ENCODE results near the gene MAP3K20. TPM values are rescaled to one million over a fixed set of nuclear protein-coding genes. Genes with fewer than 3 reads are reported as not detected.

Gene MAP3K20
- total RNA-seq, 1 experiment from 2014 or later, result 44.5 TPM

DNA sequence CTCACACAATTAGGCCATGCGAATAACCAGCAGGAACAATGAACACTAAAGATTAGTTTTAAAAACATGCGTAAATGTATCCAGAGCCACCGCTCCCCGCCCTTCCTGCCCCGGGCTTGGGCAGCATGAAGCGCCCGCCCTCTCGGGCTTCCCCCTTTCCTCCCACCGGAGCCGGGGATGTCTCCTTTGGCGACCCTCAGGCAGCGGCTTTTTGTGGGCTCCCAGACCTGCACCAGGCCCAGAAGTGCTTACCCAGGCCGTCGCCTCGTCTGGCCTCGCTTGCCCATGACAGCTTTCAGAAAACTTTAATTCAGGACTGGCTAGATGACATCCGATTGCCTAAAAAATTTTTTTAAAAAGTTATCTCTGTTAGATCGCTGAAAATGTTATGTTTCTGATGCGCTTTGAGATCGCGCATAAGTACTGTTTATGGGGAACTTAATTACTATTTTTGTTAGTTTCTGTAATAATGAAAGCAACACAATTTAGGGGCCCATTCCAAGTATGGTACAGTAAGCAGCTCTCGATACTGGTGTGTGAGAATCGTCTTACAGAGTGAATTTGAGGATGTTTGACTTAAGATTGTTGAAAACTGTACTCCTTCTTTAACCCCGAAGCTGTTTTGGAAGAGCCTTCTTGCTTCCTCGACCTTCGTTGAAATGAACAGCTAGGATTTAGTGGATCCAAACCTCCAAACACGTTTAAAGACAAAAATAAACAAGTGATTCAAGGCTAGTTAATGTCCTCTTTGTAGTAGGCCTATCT, 1.1 kb downstream of the MAP3K20 start:
- Histone ChIP-seq H3K27me3 (replicated peaks; ENCODE audit: control insufficient read depth, insufficient read depth, low read length) (no peaks in the 10 kb centered on the region), H3K4me3 (ENCODE audit: low read depth, low read length) (peak overlapping the region; percentile 93), H3K36me3 (ENCODE audit: control insufficient read depth, insufficient read depth, low read length) (0 out of 2 replicates have a peak, but pooled peaks cover 1% of the 10 kb centered on the region), H3K9me3 (no peaks in the 10 kb centered on the region), H3K4me1 (peaks cover 9% of the 10 kb centered on the region)
- Mint-ChIP-seq H3K4me3 (ENCODE audit: unreplicated experiment) (peak overlapping the region; percentile 72), H3K27me3 (ENCODE audit: insufficient read depth, unreplicated experiment) (no peaks in the 10 kb centered on the region), H3K36me3 (ENCODE audit: insufficient read depth, unreplicated experiment) (no peaks in the 10 kb centered on the region), H3K27ac (ENCODE audit: unreplicated experiment) (peak overlapping the region; percentile 58), H3K4me1 (ENCODE audit: low read depth, unreplicated experiment) (peaks cover 18% of the 10 kb centered on the region), H3K9me3 (ENCODE audit: unreplicated experiment) (no peaks in the 10 kb centered on the region)
- TF ChIP-seq, protein P1, sequence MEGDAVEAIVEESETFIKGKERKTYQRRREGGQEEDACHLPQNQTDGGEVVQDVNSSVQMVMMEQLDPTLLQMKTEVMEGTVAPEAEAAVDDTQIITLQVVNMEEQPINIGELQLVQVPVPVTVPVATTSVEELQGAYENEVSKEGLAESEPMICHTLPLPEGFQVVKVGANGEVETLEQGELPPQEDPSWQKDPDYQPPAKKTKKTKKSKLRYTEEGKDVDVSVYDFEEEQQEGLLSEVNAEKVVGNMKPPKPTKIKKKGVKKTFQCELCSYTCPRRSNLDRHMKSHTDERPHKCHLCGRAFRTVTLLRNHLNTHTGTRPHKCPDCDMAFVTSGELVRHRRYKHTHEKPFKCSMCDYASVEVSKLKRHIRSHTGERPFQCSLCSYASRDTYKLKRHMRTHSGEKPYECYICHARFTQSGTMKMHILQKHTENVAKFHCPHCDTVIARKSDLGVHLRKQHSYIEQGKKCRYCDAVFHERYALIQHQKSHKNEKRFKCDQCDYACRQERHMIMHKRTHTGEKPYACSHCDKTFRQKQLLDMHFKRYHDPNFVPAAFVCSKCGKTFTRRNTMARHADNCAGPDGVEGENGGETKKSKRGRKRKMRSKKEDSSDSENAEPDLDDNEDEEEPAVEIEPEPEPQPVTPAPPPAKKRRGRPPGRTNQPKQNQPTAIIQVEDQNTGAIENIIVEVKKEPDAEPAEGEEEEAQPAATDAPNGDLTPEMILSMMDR (IDR thresholded peaks at IDR 0.05; ENCODE audit: insufficient read depth in 1 of 2, low read depth in 1 of 2, low read length in 1 of 2, severe bottlenecking in 1 of 2, unreplicated experiment in 1 of 2), result no peak
- no TSS peak for BruUV-seq (replicated peaks)
- DNase-seq, result peak in 1 of 2 experiments; percentile 44
- ChIA-PET POLR2A (no interaction called here), CTCF (no interaction called here)
- intact Hi-C loops (cut with micrococcal nuclease; ENCODE audit: unreplicated experiment), result loop anchor here (1.0 kb wide), 1 partner anchor 134 kb away; no protein-coding TSS in a partner anchor

DNA sequence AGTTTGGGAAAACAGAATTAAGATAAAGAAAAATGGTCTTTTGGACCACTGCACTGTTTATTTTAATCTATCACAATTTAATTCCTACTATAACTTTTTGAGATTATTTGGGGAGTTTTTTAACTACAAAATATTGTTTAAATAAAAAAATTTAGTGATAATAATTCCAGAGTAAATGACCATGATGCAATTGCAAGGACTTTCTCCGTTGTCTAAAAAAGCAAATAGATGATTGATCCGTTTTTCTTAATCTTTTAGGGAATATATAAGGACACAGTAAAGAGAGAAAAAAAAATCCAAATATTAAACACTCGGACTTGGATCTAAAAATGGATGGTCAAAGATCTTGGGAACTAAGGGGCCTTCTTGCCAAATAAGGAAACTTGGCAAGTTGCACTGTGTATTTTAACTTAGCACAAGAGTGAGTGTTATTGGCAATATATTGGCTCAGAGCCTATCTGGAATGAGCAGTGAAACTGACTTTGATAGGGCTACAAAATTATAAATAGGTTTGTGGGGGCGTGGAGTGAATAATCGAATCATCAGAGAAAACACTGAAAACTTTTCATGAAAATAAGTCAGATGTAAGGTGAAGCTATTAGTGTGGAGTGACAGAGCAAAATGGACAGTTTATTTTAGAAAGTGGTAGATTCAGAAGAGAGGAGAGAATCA, 2.0 kb downstream of the MAP3K20 start:
- Mint-ChIP-seq H3K27me3 (ENCODE audit: insufficient read depth, unreplicated experiment) (no peaks in the 10 kb centered on the region), H3K36me3 (ENCODE audit: insufficient read depth, unreplicated experiment) (no peaks in the 10 kb centered on the region), H3K4me3 (ENCODE audit: unreplicated experiment) (peak overlapping the region; percentile 72), H3K27ac (ENCODE audit: unreplicated experiment) (no peak overlapping the region), H3K4me1 (ENCODE audit: low read depth, unreplicated experiment) (peaks cover 25% of the 10 kb centered on the region), H3K9me3 (ENCODE audit: unreplicated experiment) (no peaks in the 10 kb centered on the region)
- ChIA-PET POLR2A (no interaction called here), CTCF (interaction anchor here (0.6 kb wide), 1 partner anchor 8 kb away, joined by 3 read pairs; no protein-coding TSS in a partner anchor)
- TF ChIP-seq, protein P1 (IDR thresholded peaks at IDR 0.05; ENCODE audit: insufficient read depth in 1 of 2, low read depth in 1 of 2, low read length in 1 of 2, severe bottlenecking in 1 of 2, unreplicated experiment in 1 of 2), result no peak
- no peaks in the 10 kb centered on the region for H3K27me3 ChIP-seq (replicated peaks; ENCODE audit: control insufficient read depth, insufficient read depth, low read length)
- no peaks in the 10 kb centered on the region for H3K9me3 ChIP-seq
- BruUV-seq (replicated peaks), result TSS peak; percentile 33
- no peak for DNase-seq
- H3K4me3 ChIP-seq (ENCODE audit: low read depth, low read length), result 0 out of 2 replicates have a peak overlapping the region, but pooled peaks have one; percentile 2
- 0 out of 2 replicates have a peak, but pooled peaks cover 1% of the 10 kb centered on the region for H3K36me3 ChIP-seq (ENCODE audit: control insufficient read depth, insufficient read depth, low read length)
- intact Hi-C loops (cut with micrococcal nuclease; ENCODE audit: unreplicated experiment), result no loop called here
- H3K4me1 ChIP-seq, result peaks cover 9% of the 10 kb centered on the region

DNA sequence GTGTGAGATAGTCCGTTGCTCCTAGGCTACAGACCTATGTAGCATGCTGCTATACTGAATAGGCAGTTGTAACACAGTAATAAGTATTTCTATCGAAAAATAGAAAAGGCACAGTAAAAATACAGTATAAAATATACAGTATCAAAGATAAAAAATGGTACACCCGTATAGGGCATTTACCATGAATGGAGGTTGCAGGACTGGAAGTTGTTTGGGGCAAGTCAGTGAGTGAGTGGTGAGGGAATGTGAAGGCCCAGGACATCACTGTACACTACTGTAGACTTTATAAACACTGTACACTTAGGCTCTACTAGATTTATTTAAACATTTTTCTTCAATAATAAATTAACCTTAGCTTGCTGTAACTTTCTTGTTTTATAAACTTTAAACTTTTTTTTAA, 3.5 kb downstream of the MAP3K20 start:
- Mint-ChIP-seq H3K4me1 (ENCODE audit: low read depth, unreplicated experiment) (peaks cover 25% of the 10 kb centered on the region), H3K27me3 (ENCODE audit: insufficient read depth, unreplicated experiment) (no peaks in the 10 kb centered on the region), H3K27ac (ENCODE audit: unreplicated experiment) (no peak overlapping the region), H3K36me3 (ENCODE audit: insufficient read depth, unreplicated experiment) (no peaks in the 10 kb centered on the region), H3K4me3 (ENCODE audit: unreplicated experiment) (no peak overlapping the region), H3K9me3 (ENCODE audit: unreplicated experiment) (no peaks in the 10 kb centered on the region)
- Histone ChIP-seq H3K27me3 (replicated peaks; ENCODE audit: control insufficient read depth, insufficient read depth, low read length) (no peaks in the 10 kb centered on the region), H3K36me3 (ENCODE audit: control insufficient read depth, insufficient read depth, low read length) (0 out of 2 replicates have a peak, but pooled peaks cover 1% of the 10 kb centered on the region), H3K4me3 (ENCODE audit: low read depth, low read length) (no peak overlapping the region), H3K4me1 (peaks cover 9% of the 10 kb centered on the region), H3K9me3 (no peaks in the 10 kb centered on the region)
- intact Hi-C loops (cut with micrococcal nuclease; ENCODE audit: unreplicated experiment), result no loop called here
- TF ChIP-seq, protein P1 (IDR thresholded peaks at IDR 0.05; ENCODE audit: insufficient read depth in 1 of 2, low read depth in 1 of 2, low read length in 1 of 2, severe bottlenecking in 1 of 2, unreplicated experiment in 1 of 2), result no peak
- BruUV-seq (replicated peaks), result no TSS peak
- no peak for DNase-seq
- ChIA-PET CTCF (no interaction called here), POLR2A (no interaction called here)
